Epithelial cell of esophagus (primary cell): ENCODE measurements around the gene CMTR1.
A peak's percentile ranks its signal among the peaks of the same experiment; 100 is the strongest.

ENCODE experiments used
- DNase-seq: peaks from one replicate; pipeline ENCODE4 v3.0.0; 2010; ENCODE audit warnings: low read depth
- H3K4me3 ChIP-seq: 2 replicates; pipeline ENCODE4 v1.5.1; 2011; ENCODE audit warnings: mild to moderate bottlenecking, low read length, control low read depth
- TF ChIP-seq, protein P1 (sequence below): IDR thresholded peaks from 2 replicates; pipeline ENCODE4 v1.5.1; 2011; ENCODE audit warnings: low read depth, mild to moderate bottlenecking, low read length, control low read depth, inconsistent platforms; ENCODE audit not compliant: insufficient read depth; ENCODE audit errors: missing control alignments

The CMTR1 gene

DNA sequence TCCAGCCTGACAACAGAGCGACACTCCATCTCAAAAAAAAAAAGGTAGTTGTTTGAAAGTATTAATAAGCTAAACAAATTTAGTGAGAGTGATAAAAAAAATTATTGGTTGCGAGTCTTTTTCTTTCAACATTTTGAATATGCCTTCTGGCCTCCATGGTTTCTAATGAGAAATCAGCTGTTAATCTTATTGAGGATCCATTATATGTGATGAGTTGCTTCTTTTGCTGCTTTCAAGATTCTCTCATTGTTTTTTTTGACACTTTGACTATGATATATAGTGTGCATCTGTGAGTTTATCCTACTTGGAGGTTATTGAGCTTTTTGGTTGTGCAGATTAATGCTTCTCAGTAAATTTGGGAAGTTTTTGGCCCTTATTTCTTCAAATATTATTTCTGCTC, 15.6 kb upstream of the CMTR1 start:
- no peak overlapping the region for H3K4me3 ChIP-seq
- DNase-seq: no peak
- TF ChIP-seq, protein P1, sequence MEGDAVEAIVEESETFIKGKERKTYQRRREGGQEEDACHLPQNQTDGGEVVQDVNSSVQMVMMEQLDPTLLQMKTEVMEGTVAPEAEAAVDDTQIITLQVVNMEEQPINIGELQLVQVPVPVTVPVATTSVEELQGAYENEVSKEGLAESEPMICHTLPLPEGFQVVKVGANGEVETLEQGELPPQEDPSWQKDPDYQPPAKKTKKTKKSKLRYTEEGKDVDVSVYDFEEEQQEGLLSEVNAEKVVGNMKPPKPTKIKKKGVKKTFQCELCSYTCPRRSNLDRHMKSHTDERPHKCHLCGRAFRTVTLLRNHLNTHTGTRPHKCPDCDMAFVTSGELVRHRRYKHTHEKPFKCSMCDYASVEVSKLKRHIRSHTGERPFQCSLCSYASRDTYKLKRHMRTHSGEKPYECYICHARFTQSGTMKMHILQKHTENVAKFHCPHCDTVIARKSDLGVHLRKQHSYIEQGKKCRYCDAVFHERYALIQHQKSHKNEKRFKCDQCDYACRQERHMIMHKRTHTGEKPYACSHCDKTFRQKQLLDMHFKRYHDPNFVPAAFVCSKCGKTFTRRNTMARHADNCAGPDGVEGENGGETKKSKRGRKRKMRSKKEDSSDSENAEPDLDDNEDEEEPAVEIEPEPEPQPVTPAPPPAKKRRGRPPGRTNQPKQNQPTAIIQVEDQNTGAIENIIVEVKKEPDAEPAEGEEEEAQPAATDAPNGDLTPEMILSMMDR: no peak

- H3K4me3 ChIP-seq: no peak overlapping the region
- TF ChIP-seq, protein P1: no peak
- no peak for DNase-seq
These were observed 14.3 kb upstream of the CMTR1 start for GRCh38 chr6:37418722-37419121.

- no peak for DNase-seq
- TF ChIP-seq, protein P1: no peak
- H3K4me3 ChIP-seq: no peak overlapping the region
These were observed 6.7 kb upstream of the CMTR1 start for GRCh38 chr6:37426058-37426944.

- DNase-seq: no peak
- H3K4me3 ChIP-seq: no peak overlapping the region
- TF ChIP-seq, protein P1: no peak
These were observed 6.0 kb upstream of the CMTR1 start for GRCh38 chr6:37426945-37427510.

GRCh38 chr6:37429352-37429750, 3.7 kb upstream of the CMTR1 start:
- TF ChIP-seq, protein P1: no peak
- H3K4me3 ChIP-seq: no peak overlapping the region
- DNase-seq: no peak

- TF ChIP-seq, protein P1: no peak
- H3K4me3 ChIP-seq: peak overlapping the region; percentile 81
- DNase-seq: no peak
These were observed 468 bp upstream of the CMTR1 start for GRCh38 chr6:37432590-37432915.

DNA sequence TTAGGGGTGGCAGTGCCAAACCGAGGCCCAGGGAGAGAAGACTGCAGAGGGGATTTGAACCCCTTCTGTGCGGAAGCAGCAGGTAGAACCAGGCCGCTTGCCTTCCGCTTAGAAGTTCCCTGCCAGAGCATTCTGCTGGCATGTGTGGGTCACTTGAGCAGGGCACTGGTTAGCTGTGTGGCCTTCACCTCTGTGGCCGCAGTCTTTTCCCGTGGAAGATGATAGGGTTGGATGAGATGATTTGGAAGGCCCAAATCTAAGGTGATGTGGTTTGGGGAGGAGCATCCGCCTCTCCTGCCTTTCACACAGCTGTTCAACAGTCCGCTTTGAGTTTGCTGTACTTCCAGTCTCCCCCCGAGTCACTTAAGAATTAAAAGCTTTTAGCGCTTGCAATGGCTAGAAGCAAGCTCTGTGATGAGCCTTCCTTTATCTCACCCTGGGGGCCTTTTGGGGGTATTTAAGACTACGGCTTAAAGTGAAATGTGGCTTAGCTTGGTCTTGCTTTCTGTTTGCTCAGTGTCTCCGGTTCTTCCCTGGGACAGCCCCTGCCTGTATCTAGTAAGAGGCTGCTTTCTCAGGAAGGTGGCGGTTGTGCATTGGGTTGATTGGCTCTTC, 743 bp downstream of the CMTR1 start:
- TF ChIP-seq, protein P1: no peak
- DNase-seq: peak; percentile 26
- H3K4me3 ChIP-seq: peak overlapping the region; percentile 81
